Osteoblast (primary cell): ENCODE data around the gene PFKL. TPM values are rescaled to one million over a fixed set of nuclear protein-coding genes. Genes with fewer than 3 reads are reported as not detected.

Experiments
- DNase-seq: peaks from one replicate; pipeline ENCODE4 v3.0.0; 2011; ENCODE audit warnings: low spot score, mixed read lengths; ENCODE audit not compliant: insufficient read length; ENCODE audit errors: missing footprints
- H2AFZ ChIP-seq: 2 replicates; pipeline ENCODE4 v1.6.0; 2011; ENCODE audit warnings: mild to moderate bottlenecking, low read length
- H3K27ac ChIP-seq: 2 replicates; pipeline ENCODE4 v1.5.1; 2011; ENCODE audit warnings: mild to moderate bottlenecking, low read depth, low read length, moderate library complexity
- H3K27me3 ChIP-seq: 2 replicates; pipeline ENCODE4 v1.6.0; 2012; ENCODE audit warnings: mild to moderate bottlenecking, control low read depth, inconsistent platforms, low read length, moderate library complexity; ENCODE audit not compliant: insufficient read depth
- H3K36me3 ChIP-seq: 2 replicates; pipeline ENCODE4 v1.5.1; 2011; ENCODE audit warnings: mild to moderate bottlenecking, low read length, control low read depth, moderate library complexity; ENCODE audit not compliant: insufficient read depth
- H3K4me1 ChIP-seq: 2 replicates; pipeline ENCODE4 v1.5.1; 2011; ENCODE audit warnings: mild to moderate bottlenecking, low read length, control low read depth, moderate library complexity; ENCODE audit not compliant: insufficient read depth
- H3K4me2 ChIP-seq: 2 replicates; pipeline ENCODE4 v1.6.0; 2011; ENCODE audit warnings: mild to moderate bottlenecking, low read length; ENCODE audit not compliant: insufficient read depth
- H3K4me3 ChIP-seq: fragments of 200-600 bp; sonication (generic); 3 replicates; pipeline ENCODE4 v1.5.1; 2012; ENCODE audit warnings: mild to moderate bottlenecking, low read length, inconsistent platforms; ENCODE audit not compliant: insufficient read depth
- H3K79me2 ChIP-seq: 2 replicates; pipeline ENCODE4 v1.6.0; 2012; ENCODE audit warnings: mild to moderate bottlenecking, low read length, control low read depth, inconsistent platforms; ENCODE audit not compliant: insufficient read depth
- H3K9me3 ChIP-seq: 2 replicates; pipeline ENCODE4 v1.5.1; 2011; ENCODE audit warnings: low read depth, low read length, control low read depth
- H4K20me1 ChIP-seq: 2 replicates; pipeline ENCODE4 v1.6.0; 2012; ENCODE audit warnings: mild to moderate bottlenecking, low read length, control low read depth; ENCODE audit not compliant: insufficient read depth
- total RNA-seq: library from RNA; depleted of rRNA; stranded (reverse); fragments of >200 nt; gene quantifications from 2 replicates; pipeline ENCODE4 v1.2.3, GENCODE V29; 2012
- TF ChIP-seq, protein P1 (sequence below): IDR thresholded peaks from 2 replicates; pipeline ENCODE4 v1.5.1; 2011; ENCODE audit warnings: mild to moderate bottlenecking, low read depth, low read length, moderate library complexity; ENCODE audit errors: extremely low read depth

Gene PFKL
- total RNA-seq, 1 donor = 114 TPM

DNA sequence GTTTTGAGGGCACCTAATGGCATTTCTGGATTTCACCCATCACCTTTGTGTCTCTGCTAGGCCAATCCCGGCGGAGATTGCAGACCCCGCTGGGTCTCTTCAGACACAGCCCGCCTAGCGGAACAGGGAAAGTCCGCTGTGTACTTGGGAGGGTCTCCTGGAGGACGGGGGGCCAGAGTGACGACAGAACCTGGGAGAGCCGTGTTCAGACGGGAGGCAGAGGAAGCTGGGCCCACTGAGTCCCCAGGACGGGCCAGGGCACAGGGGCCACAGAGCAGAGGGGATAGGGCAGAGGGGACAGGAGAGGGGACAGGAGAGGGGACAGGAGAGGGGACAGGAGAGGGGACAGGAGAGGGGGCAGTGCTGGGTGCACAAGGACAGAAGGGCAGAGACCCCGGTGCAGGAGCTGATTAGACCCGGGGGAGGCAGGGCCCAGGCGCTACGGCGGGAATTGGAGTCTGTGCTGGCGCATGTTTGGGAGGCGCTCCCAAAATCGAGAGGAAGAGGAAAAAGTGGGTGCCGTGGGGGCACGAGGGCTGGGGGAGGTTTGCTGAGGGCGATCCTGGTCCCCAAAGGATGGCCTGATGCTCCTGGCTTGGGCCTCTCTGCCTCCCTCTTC, 66.2 kb downstream of the PFKL start:
- Histone ChIP-seq H3K79me2 (no peaks in the 10 kb centered on the region), H3K4me3 (no peak overlapping the region), H4K20me1 (no peaks in the 10 kb centered on the region), H3K27ac (no peak overlapping the region), H3K4me1 (no peaks in the 10 kb centered on the region), H3K9me3 (no peaks in the 10 kb centered on the region), H3K27me3 (no peaks in the 10 kb centered on the region), H3K36me3 (no peaks in the 10 kb centered on the region), H2AFZ (no peak overlapping the region), H3K4me2 (no peak overlapping the region)
- peak; percentile 67 for DNase-seq
- TF ChIP-seq, protein P1, sequence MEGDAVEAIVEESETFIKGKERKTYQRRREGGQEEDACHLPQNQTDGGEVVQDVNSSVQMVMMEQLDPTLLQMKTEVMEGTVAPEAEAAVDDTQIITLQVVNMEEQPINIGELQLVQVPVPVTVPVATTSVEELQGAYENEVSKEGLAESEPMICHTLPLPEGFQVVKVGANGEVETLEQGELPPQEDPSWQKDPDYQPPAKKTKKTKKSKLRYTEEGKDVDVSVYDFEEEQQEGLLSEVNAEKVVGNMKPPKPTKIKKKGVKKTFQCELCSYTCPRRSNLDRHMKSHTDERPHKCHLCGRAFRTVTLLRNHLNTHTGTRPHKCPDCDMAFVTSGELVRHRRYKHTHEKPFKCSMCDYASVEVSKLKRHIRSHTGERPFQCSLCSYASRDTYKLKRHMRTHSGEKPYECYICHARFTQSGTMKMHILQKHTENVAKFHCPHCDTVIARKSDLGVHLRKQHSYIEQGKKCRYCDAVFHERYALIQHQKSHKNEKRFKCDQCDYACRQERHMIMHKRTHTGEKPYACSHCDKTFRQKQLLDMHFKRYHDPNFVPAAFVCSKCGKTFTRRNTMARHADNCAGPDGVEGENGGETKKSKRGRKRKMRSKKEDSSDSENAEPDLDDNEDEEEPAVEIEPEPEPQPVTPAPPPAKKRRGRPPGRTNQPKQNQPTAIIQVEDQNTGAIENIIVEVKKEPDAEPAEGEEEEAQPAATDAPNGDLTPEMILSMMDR = no peak

DNA sequence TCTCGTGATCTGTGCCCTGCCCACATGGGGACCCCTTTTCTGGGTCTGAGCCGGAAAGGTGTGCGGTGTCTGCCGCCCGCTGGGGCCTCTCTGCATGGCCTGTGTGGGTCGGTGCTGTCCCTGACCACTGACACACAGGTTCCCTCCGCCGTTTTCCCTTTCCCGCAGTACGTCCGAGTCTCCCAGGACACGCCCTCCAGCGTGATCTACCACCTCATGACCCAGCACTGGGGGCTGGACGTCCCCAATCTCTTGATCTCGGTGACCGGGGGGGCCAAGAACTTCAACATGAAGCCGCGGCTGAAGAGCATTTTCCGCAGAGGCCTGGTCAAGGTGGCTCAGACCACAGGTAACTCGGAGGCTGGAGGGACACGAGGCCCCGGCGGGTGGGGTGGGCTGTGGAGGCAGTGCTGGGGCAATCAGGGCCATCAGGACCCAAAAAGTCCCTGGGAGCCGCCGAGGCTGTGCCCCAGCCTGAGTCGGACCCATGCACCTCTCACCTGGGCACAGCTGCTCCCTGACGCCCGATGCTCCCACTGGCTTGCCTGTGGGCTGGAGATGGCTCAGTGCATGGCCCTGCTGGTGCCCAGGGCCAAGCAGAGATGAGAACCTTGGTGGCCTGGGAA, 66.8 kb downstream of the PFKL start:
- Histone ChIP-seq H2AFZ (no peak overlapping the region), H3K4me1 (no peaks in the 10 kb centered on the region), H3K9me3 (no peaks in the 10 kb centered on the region), H3K4me3 (no peak overlapping the region), H3K27me3 (no peaks in the 10 kb centered on the region), H3K27ac (no peak overlapping the region), H3K4me2 (no peak overlapping the region), H3K36me3 (no peaks in the 10 kb centered on the region), H3K79me2 (no peaks in the 10 kb centered on the region), H4K20me1 (no peaks in the 10 kb centered on the region)
- TF ChIP-seq, protein P1 = no peak
- DNase-seq = peak; percentile 46

DNA sequence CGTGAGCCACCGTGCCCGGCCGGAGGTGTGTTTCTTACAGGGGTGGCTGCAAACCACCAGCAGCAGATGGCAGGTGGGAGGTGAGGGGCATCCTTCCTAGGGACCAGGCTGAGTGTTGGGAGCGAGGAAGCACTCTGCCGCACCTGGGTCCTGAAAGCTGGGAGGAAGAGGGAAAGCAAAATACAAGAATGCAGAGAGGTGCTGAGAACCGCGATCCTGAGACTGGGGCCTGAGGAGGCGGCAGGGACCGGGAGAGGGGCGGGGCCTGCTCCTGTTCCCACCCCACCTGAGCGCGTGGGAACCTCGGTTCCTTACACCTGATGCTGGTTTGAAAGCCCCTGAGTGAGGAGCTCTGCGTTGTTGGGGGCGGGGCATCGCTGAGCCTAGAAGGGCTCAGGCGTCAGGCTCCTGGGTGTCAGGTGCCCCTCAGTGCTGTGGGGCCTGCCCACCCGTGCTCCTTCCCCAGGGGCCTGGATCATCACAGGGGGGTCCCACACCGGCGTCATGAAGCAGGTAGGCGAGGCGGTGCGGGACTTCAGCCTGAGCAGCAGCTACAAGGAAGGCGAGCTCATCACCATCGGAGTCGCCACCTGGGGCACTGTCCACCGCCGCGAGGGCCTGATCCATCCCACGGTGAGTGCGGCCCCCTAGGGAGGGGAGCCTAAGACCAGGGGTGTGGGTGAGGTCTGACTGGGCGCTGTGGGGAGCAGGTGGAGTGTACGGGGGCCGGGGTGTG, 69.0 kb downstream of the PFKL start:
- no peaks in the 10 kb centered on the region for H3K36me3 ChIP-seq
- no peak overlapping the region for H3K27ac ChIP-seq
- H2AFZ ChIP-seq = no peak overlapping the region
- H3K4me2 ChIP-seq = no peak overlapping the region
- no peak overlapping the region for H3K4me3 ChIP-seq
- no peaks in the 10 kb centered on the region for H4K20me1 ChIP-seq
- H3K79me2 ChIP-seq = no peaks in the 10 kb centered on the region
- H3K9me3 ChIP-seq = no peaks in the 10 kb centered on the region
- TF ChIP-seq, protein P1 = no peak
- DNase-seq = peak; percentile 76
- no peaks in the 10 kb centered on the region for H3K27me3 ChIP-seq
- no peaks in the 10 kb centered on the region for H3K4me1 ChIP-seq
